GM21367 (cell line): ENCODE measurements around the gene PSMB7.

ENCODE experiments used
- ATAC-seq: cut with Tn5 transposase; IDR thresholded peaks from one replicate; pipeline ENCODE4 v1.9.1; 2021; ENCODE audit not compliant: unreplicated experiment

Gene PSMB7

DNA sequence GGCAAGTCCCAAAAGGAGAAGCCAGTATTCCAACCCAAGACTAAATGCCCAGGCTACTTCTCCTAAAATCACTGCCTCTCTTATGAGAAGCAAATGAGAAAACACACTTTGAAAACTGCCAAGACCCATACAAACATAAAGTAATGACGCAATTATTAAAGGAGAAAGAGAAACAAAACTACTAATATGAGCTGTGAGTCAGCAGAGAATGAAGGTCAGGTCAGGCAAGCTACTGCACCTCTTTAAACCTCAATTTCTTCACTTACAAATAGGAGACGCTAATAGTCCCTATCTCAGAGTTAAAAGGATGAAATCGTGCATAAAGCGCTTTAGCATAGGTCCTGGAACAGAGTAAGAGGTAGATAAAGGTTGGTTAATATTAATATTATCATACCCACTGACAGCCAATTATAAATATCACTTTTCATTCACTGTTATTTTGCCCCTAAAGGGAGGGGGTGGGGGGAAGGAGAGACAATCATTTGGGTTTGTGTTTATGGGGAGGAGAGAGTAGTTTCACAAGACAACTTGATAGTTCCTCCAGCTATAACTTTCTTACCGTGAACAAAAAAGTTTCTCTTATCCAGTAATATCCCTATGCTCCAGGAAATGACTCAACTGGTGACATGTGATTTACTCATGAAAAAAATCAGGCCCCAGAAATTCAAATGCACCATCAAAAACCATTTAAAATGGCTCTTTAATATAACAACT, 3.6 kb downstream of the PSMB7 start:
- ATAC-seq = no peak

DNA sequence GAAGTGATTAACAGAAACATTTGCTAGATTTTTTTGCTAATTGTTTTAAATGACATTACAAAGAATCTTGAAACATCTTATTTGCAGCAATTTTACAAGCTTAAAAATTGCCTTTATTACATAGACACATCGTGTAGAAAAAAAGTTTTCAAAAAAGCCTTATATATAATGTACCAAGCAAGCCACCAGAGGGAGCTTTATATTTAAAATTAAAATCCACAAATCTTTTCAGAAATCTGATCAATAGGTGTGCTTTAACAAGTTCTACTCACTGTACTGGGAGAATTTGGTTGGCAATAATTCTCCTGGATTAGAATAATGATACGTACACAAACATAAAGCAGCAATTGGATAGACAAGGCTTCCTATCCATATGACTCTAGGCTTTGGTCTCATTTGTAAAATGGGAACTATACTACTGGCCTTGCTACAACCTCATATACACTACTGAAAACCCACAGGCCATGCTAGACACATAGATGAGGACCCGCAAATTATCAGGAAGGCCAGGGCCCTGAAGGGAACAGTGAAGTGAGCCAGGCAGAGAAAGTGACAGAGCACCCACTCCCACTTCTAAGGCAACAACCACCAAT, 4.8 kb downstream of the PSMB7 start:
- ATAC-seq = no peak

DNA sequence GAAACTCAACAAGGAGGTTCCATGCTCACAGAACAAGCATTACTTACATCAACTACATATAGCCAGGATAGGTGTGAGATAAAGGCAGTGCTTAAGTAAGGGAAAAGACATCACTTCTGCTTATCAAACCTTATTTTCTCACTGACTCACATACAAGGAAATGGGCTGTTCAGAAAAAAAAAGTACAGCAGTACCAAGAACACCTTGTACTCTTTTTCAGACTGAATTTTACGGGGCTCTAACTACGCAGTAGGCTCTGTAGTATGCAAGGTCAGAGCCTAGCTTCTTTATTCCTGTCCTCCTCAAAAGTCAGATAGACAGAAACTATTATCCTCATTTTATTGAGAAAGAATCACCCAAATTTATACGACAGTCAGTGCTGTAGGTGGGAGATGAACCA, 5.8 kb downstream of the PSMB7 start:
- no peak for ATAC-seq

DNA sequence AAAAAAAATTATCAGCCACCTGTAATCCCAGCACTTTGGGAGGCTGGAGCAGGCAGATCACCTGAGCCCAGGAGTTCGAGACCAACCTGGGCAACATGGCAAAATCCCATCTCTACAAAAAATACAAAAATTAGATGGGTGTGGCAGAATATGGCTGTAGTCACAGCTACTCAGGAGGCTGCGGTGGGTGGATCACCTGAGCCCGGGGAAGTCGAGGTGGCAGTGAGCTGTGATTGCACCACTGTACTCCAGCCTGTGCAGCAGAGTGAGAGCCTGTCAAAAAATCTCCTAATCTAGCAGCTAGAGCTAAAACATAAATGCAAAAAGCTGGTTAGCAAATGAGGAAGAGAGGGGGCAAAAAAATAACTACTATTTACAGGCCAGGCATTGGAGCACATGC, 12.0 kb downstream of the PSMB7 start:
- ATAC-seq = no peak

DNA sequence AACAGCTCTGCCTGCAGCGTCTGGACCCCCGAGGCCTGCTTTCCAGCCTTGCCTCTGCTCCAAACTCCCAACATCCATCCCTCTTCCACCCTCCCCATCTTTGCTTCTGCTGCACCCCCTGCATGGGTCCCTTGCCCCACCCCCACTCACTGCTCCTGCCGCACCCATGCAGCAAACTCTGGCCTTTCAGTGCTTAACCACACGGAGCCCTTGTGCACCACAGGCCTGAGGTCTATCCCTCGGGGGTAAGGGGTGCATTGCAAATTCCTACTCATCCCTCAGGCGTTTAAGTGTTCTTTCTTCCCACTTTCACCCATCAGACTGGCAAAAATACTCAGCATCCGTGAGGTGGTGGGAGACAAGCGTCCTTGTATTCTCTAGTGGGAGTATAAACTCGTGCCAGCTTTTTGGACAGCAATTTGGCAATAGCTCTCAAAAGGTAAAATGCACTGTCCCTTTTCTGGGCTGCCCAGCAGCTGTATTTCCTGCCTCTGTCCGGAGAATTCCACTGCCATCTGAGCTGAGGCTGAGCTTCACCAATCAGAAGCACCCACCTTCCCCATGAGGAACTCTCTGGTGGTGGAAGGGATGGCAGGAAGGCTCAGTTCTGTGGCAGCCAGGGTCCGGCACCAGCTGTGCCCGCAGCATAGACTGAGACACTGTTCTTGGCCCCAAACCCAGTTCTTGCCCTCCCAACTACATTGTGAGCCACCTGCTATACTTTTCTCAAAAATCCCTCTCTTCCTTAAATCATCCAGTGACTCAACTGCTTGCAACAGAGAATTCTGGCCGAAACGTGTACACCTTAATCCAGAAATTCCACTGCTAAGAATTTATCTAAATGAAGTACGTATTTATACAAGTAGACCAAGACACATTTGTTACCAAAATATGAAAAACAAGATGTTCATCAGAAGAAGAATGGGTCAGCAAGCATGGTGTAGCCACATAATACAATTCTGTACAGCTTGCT, 15.0 kb downstream of the PSMB7 start:
- ATAC-seq = no peak

DNA sequence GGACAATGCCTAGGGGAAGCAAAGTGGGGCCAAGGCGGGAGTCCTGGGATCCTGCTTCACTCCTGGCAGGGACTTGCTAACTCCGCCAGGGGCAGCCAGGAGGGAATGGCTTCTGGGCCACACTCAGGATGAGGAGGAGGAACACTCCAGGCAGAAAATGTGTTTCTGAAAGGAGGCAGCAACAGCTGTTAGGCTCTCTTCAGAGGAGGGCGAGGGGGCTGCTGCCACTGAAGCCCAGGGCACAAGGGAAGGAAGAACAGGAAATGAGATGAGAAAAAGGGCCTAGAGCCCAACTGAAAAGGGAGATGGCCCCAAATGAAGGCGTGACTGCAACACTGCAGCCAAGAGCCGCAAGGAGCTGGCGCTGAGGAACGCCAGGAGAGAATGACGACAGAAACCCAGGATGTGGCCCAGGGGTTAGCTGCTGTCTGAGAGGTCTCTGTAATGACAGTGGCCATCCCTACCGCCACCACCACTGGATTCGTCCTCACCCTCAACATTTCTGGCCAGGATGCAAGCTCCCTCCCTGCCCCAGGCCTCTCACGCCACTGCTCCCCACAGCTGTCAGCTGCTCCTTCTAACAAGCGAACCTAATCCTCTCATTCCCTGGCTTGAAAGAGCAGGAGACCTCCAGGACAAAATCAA, 15.8 kb downstream of the PSMB7 start:
- no peak for ATAC-seq

DNA sequence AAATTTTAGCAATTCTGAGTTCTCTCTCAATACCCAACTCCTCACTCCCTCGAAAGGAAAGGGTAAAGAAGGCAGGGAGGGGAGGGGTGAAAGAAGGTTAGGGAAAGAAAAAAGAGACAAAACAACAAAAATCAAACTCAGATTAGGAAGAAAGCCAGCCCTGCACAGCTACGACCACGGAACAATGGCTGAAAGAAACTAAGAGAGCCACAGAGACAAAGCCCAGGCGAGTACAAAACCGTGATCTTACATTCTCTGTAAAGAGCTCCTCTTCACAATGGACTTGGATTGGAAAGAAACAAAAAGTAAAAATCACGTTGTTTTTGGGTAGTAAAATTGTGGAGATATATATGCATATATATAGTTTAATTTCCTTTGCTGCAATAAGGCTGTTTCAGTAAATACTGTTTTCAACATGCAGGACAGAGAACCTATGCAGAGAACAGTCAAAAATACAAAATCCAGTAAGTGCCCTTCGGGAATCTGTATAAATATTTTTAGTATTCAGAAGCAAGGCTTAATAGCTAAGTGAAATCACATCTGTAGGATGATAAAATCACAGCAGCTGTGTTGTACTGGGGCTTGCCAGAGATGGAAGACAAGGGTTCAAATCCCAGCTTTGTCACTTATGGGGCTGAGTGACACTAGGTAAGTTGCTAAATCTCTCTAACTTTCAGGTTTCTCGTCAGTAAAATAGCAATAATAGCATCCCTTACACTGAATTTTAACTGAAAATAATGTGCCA, 16.9 kb downstream of the PSMB7 start:
- ATAC-seq = no peak

DNA sequence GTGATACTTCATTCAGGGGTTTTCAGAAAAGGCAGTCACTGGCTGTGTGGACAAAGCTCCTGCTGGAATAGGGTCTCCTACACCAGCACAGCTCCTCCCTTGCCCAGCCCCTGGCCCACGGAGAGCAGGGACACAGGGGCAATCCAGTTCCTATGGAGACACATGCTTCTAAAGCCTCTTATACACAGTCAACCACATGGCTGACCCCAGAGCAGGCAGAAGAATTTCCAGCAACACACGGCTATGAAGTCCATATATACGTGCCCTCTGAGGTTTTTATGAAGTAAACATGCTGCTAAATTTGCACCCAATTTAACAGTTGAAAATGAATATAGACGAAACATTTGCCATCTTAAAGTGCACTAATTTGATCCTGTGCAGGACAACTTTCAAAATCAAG, 19.4 kb downstream of the PSMB7 start:
- no peak for ATAC-seq

DNA sequence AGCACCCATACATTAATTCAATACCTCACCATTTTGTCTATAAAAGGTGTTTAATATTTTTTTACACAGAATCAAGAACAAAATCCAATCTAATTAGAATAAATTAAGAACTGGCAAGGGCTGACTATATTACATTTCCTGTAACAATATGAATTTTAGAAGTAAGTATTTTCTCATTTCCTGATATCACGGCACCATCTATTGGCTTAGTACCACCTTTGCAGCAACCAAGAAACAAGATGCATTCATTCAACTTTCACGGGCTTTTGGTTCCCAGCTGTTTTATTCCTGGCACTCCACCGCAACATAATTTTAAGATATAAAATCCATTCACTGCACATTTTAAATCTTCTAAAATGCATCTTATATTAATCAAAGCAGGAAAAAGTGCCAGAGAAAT, 20.6 kb downstream of the PSMB7 start:
- no peak for ATAC-seq

DNA sequence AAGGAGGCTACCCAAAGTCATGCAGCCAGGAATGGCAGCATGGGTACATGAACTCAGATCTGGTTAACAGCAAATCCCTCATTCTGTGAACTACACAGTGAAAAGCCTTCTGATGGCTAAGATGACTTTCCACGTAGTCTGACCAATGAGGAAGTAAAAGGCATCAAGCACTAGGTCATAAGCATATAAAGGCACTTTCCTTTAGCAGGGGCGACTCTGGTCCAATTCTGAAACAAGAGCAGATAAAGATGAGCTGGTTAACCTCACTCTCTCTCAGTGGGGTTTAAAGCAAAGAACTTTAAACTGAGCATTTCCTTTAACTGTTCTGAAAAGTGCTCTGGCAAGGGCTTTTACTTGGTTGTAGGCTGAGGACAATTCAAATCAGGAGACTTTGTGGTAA, 21.1 kb downstream of the PSMB7 start:
- no peak for ATAC-seq

DNA sequence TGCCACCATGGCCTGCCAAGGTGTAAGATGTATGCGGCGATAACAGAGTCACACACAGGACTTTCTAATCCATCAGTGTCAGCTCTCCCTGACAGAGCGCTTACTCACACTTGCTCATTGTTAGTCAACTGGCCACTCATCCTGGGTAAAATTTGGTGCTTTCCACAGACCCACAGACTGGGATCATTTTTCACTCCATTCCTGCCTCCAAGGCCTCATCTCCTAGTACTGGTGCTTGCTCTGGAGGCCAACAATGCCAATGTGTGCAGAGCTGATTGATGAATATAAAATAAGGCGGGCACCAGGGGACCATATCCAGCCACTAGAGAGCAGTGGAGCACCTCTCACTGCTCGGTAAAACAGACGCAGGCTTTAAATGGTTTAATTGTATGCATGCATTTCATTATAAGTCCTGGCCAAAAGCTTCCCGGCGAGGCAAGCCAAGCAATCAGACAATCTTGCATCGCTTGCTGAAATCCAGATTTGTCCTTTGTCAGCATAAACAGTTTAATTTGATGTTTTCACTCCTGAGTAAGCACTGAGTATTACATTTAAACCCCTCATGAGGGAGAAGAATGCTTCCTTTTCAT, 22.3 kb downstream of the PSMB7 start:
- ATAC-seq = no peak

DNA sequence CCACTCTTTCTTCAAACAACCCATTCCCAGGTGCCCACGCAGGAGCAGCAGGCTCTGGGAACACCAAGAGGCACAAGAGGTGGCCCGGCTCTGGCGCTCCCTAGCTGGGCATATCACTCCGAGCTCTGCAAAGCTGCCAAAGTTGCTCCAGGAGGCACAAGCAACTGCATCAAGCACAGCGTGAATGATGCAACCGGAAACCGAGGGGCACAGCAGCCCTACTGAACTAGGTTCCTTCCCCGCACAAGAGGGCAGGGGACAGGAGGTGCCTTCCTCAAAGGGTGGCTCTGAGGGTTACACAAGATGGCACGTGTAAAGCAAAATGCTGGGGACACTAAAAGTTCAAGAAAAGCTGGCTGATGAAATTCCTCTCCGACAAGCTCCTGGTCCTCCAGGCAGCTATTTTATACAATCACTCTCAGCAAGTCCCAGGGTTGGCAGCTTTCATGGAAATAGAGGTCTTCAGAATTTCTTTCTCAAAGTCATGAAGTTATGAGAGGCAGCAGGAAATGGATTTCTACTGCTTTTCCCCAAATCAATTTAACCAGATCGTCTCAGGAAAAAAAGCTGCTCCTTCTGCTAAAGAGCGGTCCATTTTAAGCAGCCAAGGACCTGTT, 22.9 kb downstream of the PSMB7 start:
- ATAC-seq = no peak

DNA sequence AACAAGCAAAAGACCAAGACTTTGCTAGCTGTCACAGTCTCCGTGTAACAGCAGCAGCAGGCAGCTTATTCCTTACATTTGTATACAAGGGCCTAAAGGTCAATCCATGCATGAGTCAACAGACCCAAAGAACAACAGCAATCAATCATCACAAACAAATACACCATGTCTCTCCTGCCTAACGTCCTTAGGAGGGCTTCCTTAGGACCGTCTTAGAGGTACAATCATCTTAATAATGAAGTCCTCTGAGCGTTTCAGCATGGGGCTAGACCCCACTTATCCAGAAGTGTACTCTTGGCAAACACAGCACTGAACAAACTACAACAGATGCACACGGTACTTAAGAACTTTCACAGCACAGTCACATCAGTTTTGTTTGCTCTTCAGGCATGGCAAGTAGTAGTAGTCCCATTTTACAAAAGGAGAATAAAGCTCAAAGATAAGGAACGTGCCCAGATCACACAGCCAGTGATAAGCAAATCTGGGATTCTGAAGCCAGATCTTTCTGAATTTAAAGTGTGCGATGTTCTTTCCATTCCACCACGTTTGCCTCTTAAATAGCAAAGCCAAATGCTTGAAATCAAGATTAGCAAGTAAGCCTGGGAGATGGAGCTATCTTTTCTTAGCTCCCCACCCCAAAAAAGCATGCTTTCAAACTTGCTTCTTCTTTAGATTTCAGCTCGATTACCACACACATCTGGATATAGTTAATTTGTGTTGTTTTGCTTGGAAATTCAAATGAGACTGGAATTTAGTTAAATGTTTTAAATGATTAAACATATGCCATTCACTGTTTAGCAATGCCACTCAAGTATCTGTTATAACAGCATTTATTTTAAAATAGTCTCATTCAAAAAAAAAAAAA, 24.2 kb downstream of the PSMB7 start:
- ATAC-seq = no peak

DNA sequence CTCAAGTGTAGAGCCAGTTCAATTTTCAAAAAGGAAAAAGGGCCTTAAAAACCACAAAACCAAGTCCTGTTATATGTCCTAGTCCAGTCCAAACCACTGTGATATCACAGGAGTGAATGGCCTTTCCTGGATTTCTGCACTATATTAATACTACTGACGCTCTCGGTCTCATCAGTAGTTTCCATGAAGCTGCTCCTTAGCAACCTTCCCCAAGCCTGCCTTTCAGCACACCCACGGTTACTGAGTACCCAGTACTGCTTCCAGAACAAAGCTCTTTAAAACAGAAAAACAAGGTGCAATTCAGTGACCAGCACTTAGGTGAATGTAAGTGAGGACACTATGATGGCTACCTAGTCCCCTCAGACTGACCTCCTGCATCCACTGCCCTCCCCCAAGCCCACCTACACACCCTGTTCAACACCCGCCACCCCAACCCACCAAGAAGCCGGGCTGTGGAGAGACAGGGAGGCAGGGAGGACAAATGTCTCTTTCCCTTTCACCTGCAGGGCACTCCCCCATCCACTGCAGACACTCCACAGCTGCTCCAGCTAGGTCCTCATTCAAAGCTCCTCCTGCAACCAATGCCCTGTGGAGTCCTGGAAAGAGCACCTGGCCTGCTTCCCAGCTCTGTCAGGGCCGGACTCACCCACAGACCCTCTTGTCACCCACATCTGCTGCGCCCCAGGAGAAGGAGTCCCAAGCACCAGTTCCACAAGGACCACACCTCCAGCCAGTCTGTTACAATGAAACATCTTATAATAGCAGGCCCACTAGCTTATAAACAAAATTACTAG, 25.9 kb downstream of the PSMB7 start:
- ATAC-seq = no peak

DNA sequence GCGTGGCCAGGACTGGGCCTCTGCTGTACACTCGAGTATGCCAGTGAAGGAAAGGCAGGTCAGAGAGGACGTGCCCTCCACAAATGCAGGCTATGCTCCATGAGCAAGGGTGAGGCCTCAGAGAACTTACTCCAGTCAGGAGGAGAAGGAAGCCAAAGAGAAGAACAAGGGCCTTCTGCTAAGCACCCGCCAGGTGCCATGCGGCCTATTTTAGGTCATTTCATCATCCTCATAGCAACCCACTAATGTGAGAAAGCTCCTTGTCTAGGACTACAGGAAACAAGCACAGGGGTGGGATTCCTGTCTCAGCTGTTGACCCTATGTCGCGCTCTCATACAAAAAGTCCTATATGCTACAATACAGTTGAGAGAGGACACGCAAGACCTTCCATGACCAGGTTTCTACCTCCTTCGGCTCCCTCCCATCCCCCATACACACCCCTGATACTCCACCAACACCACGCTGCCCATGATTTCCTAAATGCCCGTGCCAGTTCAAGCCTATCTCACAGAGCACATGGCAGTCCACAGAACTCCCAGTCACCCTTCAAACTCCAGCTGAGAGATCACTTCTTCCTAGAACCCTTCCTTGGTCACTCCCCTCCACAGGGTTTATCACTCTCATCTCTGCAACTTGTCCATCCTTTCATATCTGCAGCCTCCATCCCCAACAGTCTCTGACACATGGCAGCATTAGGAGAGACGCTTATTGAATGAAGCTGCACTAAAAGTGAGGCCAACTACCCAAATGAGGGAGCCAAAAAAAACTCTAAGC, 26.8 kb downstream of the PSMB7 start:
- ATAC-seq = no peak

DNA sequence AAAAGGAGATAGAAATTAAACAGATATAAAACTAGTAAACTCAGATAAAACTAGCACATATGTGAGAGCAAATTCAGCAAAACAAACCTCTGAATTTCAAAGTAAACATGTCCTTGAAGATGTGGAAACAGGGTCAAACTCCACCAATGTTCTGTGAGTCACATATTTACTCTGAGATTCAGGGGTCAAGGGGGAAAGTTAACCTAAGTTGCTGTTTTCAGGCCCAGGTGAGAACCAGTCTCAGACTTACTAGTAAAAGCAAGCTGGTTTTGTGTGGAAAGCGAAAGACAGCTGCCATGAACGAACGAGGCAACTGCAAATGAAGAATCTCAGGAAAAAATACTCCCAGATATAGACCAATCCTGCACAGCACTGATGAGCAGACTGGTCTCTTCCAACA, 29.0 kb downstream of the PSMB7 start:
- no peak for ATAC-seq

DNA sequence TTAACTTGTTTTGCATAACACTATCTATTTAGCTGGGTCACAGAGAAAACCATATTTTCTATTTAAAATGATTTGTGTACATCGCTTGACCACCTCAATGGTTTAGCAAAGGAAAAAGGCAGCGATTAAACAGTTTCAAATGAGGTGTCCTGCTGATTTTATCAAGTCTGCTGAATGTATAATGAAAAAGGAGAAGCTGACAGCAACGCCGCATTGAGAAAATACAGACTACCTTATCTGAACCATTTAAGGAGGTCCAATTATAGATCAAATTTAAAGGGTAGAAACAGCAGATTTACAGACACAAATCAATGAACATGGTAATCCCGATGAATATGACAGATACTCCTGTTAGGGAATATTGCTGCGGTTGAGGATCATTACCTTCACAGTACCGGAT, 29.6 kb downstream of the PSMB7 start:
- ATAC-seq = no peak
